ENCODE data around the gene ADGRG6. TPM values are rescaled to one million over a fixed set of nuclear protein-coding genes. Genes with fewer than 3 reads are reported as not detected.

ADGRG6 gene
- total RNA-seq, 1 donor from 2014 or later: 57.4 TPM

- intact Hi-C loops (cut with DNase I): no loop called here
- no peak for DNase-seq (ENCODE audit: low spot score)
- ATAC-seq: peak; percentile 45
Measured at GRCh38 chr6:142313284-142313683, 11.5 kb downstream of the ADGRG6 start.

- intact Hi-C loops (cut with DNase I): no loop called here
- ATAC-seq: no peak
Measured at GRCh38 chr6:142316791-142317368, 15.1 kb downstream of the ADGRG6 start.

GRCh38 chr6:142318714-142319113 is 16.9 kb downstream of the ADGRG6 start:
- intact Hi-C loops (cut with DNase I): no loop called here

More at GRCh38 chr6:142316791-142317368, 15.1 kb downstream of the ADGRG6 start:
- no peak for DNase-seq (ENCODE audit: low spot score)

GRCh38 chr6:142320366-142320765 is 18.6 kb downstream of the ADGRG6 start:
- ATAC-seq (no peak), DNase-seq (ENCODE audit: low spot score) (no peak)
- intact Hi-C loops (cut with DNase I): no loop called here

More at GRCh38 chr6:142318714-142319113, 16.9 kb downstream of the ADGRG6 start:
- ATAC-seq (no peak), DNase-seq (ENCODE audit: low spot score) (no peak)

- DNase-seq (ENCODE audit: low spot score) (no peak), ATAC-seq (no peak)
- intact Hi-C loops (cut with DNase I): no loop called here
Measured at GRCh38 chr6:142321451-142321850, 19.6 kb downstream of the ADGRG6 start.

GRCh38 chr6:142322066-142322465 is 20.3 kb downstream of the ADGRG6 start:
- ATAC-seq: no peak
- intact Hi-C loops (cut with DNase I): no loop called here

GRCh38 chr6:142322504-142323198 is 20.8 kb downstream of the ADGRG6 start:
- DNase-seq (ENCODE audit: low spot score) (no peak), ATAC-seq (no peak)
- intact Hi-C loops (cut with DNase I): no loop called here

More at GRCh38 chr6:142322066-142322465, 20.3 kb downstream of the ADGRG6 start:
- no peak for DNase-seq (ENCODE audit: low spot score)

- no peak for DNase-seq (ENCODE audit: low spot score)
- intact Hi-C loops (cut with DNase I): no loop called here
- ATAC-seq: no peak
Measured at GRCh38 chr6:142323377-142323776, 21.6 kb downstream of the ADGRG6 start.

GRCh38 chr6:142324111-142324510 is 22.3 kb downstream of the ADGRG6 start:
- intact Hi-C loops (cut with DNase I): no loop called here
- ATAC-seq: no peak
- no peak for DNase-seq (ENCODE audit: low spot score)

- DNase-seq (ENCODE audit: low spot score) (no peak), ATAC-seq (no peak)
- intact Hi-C loops (cut with DNase I): no loop called here
Measured at GRCh38 chr6:142325111-142325510, 23.3 kb downstream of the ADGRG6 start.

GRCh38 chr6:142326540-142326939 is 24.7 kb downstream of the ADGRG6 start:
- DNase-seq (ENCODE audit: low spot score) (no peak), ATAC-seq (no peak)
- intact Hi-C loops (cut with DNase I): no loop called here

- intact Hi-C loops (cut with DNase I): no loop called here
- ATAC-seq (no peak), DNase-seq (ENCODE audit: low spot score) (no peak)
Measured at GRCh38 chr6:142328070-142328469, 26.3 kb downstream of the ADGRG6 start.

GRCh38 chr6:142329486-142330113 is 27.8 kb downstream of the ADGRG6 start:
- intact Hi-C loops (cut with DNase I): no loop called here
- ATAC-seq (no peak), DNase-seq (ENCODE audit: low spot score) (no peak)

- DNase-seq (ENCODE audit: low spot score) (no peak), ATAC-seq (no peak)
- intact Hi-C loops (cut with DNase I): no loop called here
Measured at GRCh38 chr6:142331075-142331551, 29.3 kb downstream of the ADGRG6 start.

- no peak for ATAC-seq
- no peak for DNase-seq (ENCODE audit: low spot score)
- intact Hi-C loops (cut with DNase I): no loop called here
Measured at GRCh38 chr6:142331601-142332000, 29.8 kb downstream of the ADGRG6 start.

- ATAC-seq (no peak), DNase-seq (ENCODE audit: low spot score) (no peak)
- intact Hi-C loops (cut with DNase I): no loop called here
Measured at GRCh38 chr6:142332393-142333098, 30.7 kb downstream of the ADGRG6 start.

GRCh38 chr6:142333431-142333830 is 31.6 kb downstream of the ADGRG6 start:
- intact Hi-C loops (cut with DNase I): no loop called here
- ATAC-seq: no peak
- DNase-seq (ENCODE audit: low spot score): no peak

GRCh38 chr6:142334294-142334693 is 32.5 kb downstream of the ADGRG6 start:
- DNase-seq (ENCODE audit: low spot score) (no peak), ATAC-seq (peak; percentile 48)
- intact Hi-C loops (cut with DNase I): no loop called here

- intact Hi-C loops (cut with DNase I): no loop called here
- no peak for ATAC-seq
- no peak for DNase-seq (ENCODE audit: low spot score)
Measured at GRCh38 chr6:142335415-142335814, 33.6 kb downstream of the ADGRG6 start.

GRCh38 chr6:142336183-142336582 is 34.4 kb downstream of the ADGRG6 start:
- ATAC-seq: no peak
- no peak for DNase-seq (ENCODE audit: low spot score)
- intact Hi-C loops (cut with DNase I): no loop called here

Measured in sciatic nerve (tissue), 2 donors.